NT2/D1 (cell line): ENCODE data around the gene ATG9B.

ENCODE experiments used
- SUZ12 ChIP-seq: IDR thresholded peaks from 2 replicates; pipeline ENCODE4 v1.6.1; 2011; ENCODE audit not compliant: insufficient read length, insufficient read depth; ENCODE audit errors: extremely low read depth
- YY1 ChIP-seq: IDR thresholded peaks from 2 replicates; pipeline ENCODE4 v1.6.1; 2011; ENCODE audit not compliant: insufficient read length, insufficient read depth

- no peak for TF ChIP-seq YY1
- no peak for TF ChIP-seq SUZ12
Observed at GRCh38 chr7:151048911-151049463, 24.7 kb upstream of the ATG9B start.
